C4-2B (cell line): ENCODE measurements around the gene HS3ST3A1.

Experiments used
- CTCF ChIP-seq: fragments of 450-650 bp; conservative IDR thresholded peaks from 2 replicates; pipeline ENCODE4 v1.5.1; 2017; ENCODE audit warnings: mild to moderate bottlenecking
- ZFX ChIP-seq: fragments of 450-650 bp; IDR thresholded peaks from 2 replicates; pipeline ENCODE4 v1.6.1; 2017

- TF ChIP-seq CTCF = peak; percentile 93
- TF ChIP-seq ZFX = no peak
Observed at GRCh38 chr17:13594762-13595598, 6.7 kb downstream of the HS3ST3A1 start.
